Measurements from ENCODE around the gene JTB.

The JTB gene

DNA sequence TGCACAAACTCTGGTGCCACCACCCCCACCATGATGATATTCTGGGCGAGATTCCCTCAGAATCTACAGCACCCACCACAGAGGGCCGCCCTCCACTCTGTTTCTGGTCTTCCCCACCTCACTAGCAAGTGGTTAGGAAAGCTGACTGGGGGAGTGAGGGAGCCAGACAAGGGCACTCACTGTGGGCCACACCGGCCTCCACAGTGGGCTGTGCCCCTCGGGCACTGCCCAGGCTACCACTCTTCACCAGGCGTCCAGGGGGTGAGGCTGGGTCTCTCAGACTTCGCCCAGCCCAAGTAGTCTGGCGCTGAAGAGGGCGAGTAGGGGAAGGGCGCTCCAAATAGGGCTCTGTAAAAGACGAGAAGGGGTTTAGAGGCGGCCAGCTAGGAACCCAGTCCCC is 43.5 kb downstream of the JTB start:
- H3K9me3 Mint-ChIP-seq = no peaks in the 10 kb centered on the region
- H3K27me3 Mint-ChIP-seq = no peaks in the 10 kb centered on the region
- H3K27ac Mint-ChIP-seq = no peak overlapping the region
- peaks cover 5% of the 10 kb centered on the region for H3K4me1 Mint-ChIP-seq
- H3K36me3 Mint-ChIP-seq = peaks cover 3% of the 10 kb centered on the region
- no peak overlapping the region for H3K4me3 Mint-ChIP-seq

DNA sequence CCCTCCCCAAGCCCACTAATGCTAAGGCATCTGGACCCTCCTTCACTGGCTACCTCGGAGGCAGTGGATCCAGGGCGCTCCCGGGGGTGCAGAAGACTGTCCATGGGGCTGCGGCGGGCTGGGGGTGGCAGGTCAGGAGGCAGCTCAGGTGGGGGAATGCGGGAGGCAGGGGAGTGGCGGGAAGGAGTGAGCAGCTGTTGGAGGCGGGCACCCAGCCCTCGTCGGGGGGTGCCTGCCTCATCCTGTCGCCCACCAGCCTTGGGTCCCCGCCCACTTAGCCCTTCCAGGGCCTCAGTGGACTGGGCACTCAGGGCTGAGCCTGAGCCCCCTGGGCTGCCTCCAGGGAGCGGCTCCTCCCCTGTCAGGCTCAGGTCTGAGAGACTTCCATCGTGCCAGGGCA is 44.0 kb downstream of the JTB start:
- Mint-ChIP-seq H3K27me3 (no peaks in the 10 kb centered on the region), H3K4me1 (peaks cover 10% of the 10 kb centered on the region), H3K4me3 (no peak overlapping the region), H3K27ac (no peak overlapping the region), H3K36me3 (peaks cover 3% of the 10 kb centered on the region), H3K9me3 (no peaks in the 10 kb centered on the region)

DNA sequence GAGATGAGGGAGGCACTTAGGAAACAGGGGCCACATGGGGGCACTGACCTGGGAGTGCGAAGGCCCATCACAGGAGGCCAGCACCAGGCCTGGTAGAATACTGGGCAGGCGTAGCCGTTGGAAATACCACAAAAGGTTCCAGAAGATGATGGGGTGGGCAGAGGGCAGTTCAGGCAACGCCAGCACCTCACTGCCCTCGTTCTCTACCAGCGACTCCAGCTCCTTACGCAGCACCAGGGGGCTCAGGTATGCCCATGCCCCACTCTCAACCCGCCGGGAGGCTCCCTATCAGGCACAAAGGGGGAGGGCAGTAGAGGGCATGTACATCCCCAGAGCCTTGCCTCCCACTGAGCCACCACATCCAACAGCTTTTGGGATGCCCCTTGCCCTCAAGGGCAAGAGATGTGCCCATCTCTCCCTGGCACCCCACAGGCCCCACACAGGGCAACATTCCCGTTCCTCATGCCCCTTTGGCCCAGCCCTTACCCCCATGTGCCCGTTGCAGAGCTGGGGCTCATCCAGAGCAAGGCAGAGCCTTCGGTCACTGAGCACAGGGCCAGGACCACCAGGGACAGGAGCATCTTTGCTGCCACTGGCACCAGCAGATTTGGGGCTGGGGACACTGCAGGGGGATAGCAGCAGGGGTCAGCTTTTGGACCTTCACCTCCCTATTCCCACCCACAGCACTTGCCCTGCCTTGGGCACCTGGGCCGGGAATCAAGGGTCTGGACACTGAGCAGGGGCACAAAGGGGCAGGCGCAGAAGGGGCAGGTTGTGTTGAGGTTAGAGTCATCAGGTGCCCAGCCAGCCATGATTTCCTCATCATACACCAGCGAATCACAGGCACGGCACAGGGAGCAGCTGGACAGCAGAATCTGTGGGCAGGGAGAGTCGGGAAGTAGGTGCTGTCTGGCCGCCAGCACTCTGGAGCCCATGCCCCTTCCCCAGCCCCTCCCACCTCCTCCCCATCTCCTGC is 45.0 kb downstream of the JTB start:
- Mint-ChIP-seq H3K36me3 (peaks cover 3% of the 10 kb centered on the region), H3K27ac (peak overlapping the region; percentile 17), H3K4me1 (peaks cover 16% of the 10 kb centered on the region)

DNA sequence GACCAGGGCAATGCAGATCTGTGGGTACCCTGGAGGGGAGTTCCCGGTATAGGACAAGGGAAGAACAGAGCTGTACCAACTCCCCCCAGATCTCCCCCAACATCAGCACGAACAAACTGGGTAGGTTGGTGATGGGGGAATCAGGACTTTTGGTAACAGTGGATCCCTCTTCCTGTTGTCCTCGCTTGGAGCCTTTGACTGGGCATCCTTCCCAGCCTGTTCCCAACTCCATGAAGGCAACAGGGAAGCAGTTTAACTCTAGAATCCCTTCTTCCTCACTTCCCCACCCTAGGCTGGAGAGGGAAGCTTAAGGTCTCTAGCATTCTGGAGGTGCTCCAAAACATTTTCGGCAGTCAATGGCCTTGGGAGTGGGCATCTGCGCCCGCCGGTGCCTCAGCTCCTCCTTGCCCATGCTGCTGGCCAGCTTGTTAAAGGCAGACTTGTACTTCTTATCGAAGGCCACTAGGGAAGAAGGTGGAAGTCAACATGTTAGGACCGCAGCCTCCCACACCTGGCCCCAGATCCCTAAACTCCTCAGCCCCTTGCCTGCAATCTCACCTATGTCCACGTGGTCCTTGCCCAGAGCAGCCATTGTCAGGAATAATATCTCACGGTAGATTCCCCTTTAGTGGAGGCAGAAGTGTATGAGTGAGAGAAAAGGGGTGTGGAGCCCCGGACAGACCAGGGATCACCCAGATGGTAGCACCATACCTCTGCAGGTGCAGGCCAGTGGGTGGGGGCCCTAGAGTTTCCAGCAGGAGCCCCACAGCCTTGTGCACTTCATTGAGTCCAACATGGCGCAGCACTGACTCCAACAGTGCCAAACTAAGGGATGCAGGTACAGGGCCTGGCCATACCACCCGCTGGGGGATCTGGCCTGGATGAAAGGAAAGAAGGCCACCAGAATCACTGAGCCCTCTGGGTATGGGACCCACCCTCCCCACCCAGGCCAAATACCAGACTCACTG is 47.2 kb downstream of the JTB start:
- no peak overlapping the region for H3K4me3 Mint-ChIP-seq
- H3K9me3 Mint-ChIP-seq = no peaks in the 10 kb centered on the region
- H3K27ac Mint-ChIP-seq = peak overlapping the region; percentile 23
- H3K4me1 Mint-ChIP-seq = peaks cover 12% of the 10 kb centered on the region
- H3K36me3 Mint-ChIP-seq = no peaks in the 10 kb centered on the region
- H3K27me3 Mint-ChIP-seq = no peaks in the 10 kb centered on the region

More for the DNA sequence above, 45.0 kb downstream of the JTB start:
- Mint-ChIP-seq H3K9me3 (no peaks in the 10 kb centered on the region), H3K4me3 (no peak overlapping the region), H3K27me3 (no peaks in the 10 kb centered on the region)

DNA sequence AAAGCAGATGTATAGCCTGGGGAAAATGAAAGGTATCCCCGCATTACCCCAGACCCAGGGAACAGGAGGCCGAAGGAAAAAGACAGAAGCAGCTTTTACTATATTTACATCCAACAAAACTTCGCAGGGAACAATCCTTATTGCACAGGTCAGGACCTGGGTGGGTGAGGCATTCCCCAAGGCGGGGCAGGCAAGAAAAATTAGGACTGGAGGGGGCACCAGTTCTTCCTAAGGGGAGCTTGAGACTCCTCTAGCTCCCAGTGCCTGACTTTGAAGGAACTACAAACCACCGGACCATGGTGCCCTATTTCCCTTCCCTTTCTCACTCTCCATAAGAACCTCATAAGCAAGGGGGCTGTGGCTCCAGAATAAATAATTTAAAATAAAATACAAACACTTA is 48.0 kb downstream of the JTB start:
- no peak overlapping the region for H3K27ac Mint-ChIP-seq
- no peaks in the 10 kb centered on the region for H3K36me3 Mint-ChIP-seq
- H3K4me1 Mint-ChIP-seq = peaks cover 12% of the 10 kb centered on the region
- H3K9me3 Mint-ChIP-seq = no peaks in the 10 kb centered on the region
- H3K4me3 Mint-ChIP-seq = no peak overlapping the region
- H3K27me3 Mint-ChIP-seq = no peaks in the 10 kb centered on the region

DNA sequence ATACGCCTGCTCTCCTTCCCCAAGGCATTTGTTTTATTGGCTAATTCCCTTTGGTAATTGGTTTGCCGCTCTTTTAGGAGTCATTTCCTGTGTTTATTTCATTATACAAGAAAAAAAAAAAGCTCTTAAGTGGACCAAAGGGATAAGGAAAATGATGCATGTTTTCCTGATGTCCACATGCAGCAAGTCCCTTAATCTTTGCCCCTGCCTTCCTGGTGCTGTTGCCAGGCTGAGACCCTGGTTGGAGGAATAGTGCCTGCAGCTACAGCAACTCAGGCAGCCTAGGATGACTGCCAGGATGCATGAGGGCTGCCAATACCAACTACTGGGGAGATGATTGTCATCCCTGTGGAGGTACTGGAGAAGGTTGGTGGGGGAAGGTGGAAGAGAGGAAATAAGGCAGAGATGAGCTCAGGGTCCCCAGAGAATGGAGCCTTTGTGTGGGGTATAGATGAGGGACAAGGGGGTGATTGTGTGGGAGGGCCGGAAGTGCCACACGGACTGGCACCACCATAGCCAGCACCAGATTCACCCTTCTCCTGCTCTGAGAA is 48.6 kb downstream of the JTB start:
- Mint-ChIP-seq H3K9me3 (no peaks in the 10 kb centered on the region), H3K36me3 (no peaks in the 10 kb centered on the region), H3K4me1 (peaks cover 13% of the 10 kb centered on the region), H3K27ac (peak overlapping the region; percentile 37), H3K4me3 (no peak overlapping the region), H3K27me3 (no peaks in the 10 kb centered on the region)

DNA sequence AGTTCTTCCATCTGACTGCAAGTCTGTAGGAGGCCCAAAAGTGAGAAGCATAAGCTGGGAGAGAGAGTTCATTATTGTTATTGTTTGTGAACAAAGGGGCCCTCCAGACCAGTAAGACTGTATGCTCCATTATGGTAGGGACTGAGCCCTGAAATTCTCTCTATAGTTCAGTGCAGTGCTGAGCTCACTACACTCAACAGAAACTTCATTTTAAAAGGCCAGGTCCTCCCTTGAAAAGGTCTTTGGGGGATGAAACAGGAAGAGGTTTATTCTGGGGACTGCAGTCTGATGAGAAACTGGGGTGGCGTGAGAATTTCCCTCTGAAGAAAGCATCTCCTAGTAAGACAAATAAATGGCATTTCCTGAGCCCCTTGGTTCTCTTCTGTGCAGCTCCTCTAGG is 49.2 kb downstream of the JTB start:
- no peaks in the 10 kb centered on the region for H3K27me3 Mint-ChIP-seq
- peaks cover 16% of the 10 kb centered on the region for H3K4me1 Mint-ChIP-seq
- H3K27ac Mint-ChIP-seq = peak overlapping the region; percentile 37
- H3K4me3 Mint-ChIP-seq = no peak overlapping the region
- H3K9me3 Mint-ChIP-seq = no peaks in the 10 kb centered on the region
- no peaks in the 10 kb centered on the region for H3K36me3 Mint-ChIP-seq

DNA sequence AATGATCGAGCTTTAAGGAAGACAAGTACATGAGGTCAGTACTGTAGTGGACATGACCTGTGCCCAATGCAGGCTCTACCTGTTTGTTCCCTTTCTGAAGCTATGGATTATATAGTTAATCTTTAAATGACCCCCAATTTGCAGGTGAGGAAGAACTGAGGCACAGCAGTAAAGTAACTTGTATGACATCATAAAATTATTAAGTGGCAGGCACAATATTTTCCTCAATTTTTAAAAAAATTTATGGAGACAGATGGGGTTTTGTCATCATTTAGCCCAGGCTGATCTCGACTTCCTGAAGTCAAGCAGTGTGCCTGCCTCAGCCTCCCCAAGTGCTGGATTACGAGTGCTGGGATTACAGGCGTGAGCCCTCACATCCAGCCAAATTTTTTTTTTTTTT is 51.1 kb downstream of the JTB start:
- Mint-ChIP-seq H3K9me3 (no peaks in the 10 kb centered on the region), H3K4me3 (no peak overlapping the region), H3K27me3 (no peaks in the 10 kb centered on the region), H3K4me1 (peaks cover 19% of the 10 kb centered on the region), H3K27ac (peak overlapping the region; percentile 8), H3K36me3 (no peaks in the 10 kb centered on the region)
